SK-N-SH treated with all-trans-retinoic acid at 6 μM for 48 hours (cell line): ENCODE data around the gene NPC1L1.

ENCODE experiments used
- ATAC-seq: fragments of 200-7000 bp; cut with Tn5 transposase; 3 replicates; pipeline ENCODE4 v1.9.1; 2020; ENCODE audit warnings: mild to moderate bottlenecking, moderate library complexity
- ARNTL ChIP-seq: fragments of 450-650 bp; formaldehyde crosslinking; IDR thresholded peaks from 2 replicates; pipeline ENCODE4 v1.5.0; 2020; ENCODE audit warnings: low read depth, mild to moderate bottlenecking, moderate library complexity, borderline replicate concordance
- BACH2 ChIP-seq: fragments of 250-450 bp; sonication (Bioruptor Pico); IDR thresholded peaks from 2 replicates; pipeline ENCODE4 v1.9.0; 2021; ENCODE audit warnings: mild to moderate bottlenecking, borderline replicate concordance
- CREB5 ChIP-seq: fragments of 250-450 bp; sonication (Bioruptor Pico); IDR thresholded peaks from 2 replicates; pipeline ENCODE4 v1.5.1; 2020; ENCODE audit warnings: low read depth, mild to moderate bottlenecking, moderate library complexity
- CSDC2 ChIP-seq: fragments of 250-450 bp; sonication (Bioruptor Pico); IDR thresholded peaks from 2 replicates; pipeline ENCODE4 v1.5.0; 2020; ENCODE audit warnings: mild to moderate bottlenecking, moderate library complexity
- CSRNP3 ChIP-seq: fragments of 250-450 bp; sonication (Bioruptor Pico); IDR thresholded peaks from 2 replicates; pipeline ENCODE4 v1.5.1; 2021; ENCODE audit warnings: mild to moderate bottlenecking, moderate library complexity
- ESRRG ChIP-seq: fragments of 250-450 bp; sonication (Bioruptor Pico); IDR thresholded peaks from 2 replicates; pipeline ENCODE4 v1.6.1; 2021; ENCODE audit warnings: mild to moderate bottlenecking
- GLIS3 ChIP-seq: fragments of 250-450 bp; sonication (Bioruptor Pico); IDR thresholded peaks from 2 replicates; pipeline ENCODE4 v1.5.0; 2020; ENCODE audit warnings: mild to moderate bottlenecking, moderate library complexity
- ISL1 ChIP-seq: fragments of 250-450 bp; sonication (Bioruptor Pico); IDR thresholded peaks from 2 replicates; pipeline ENCODE4 v2.1.2; 2022; ENCODE audit warnings: mild to moderate bottlenecking, moderate library complexity
- OSR1 ChIP-seq: fragments of 250-450 bp; sonication (Bioruptor Pico); IDR thresholded peaks from 2 replicates; pipeline ENCODE4 v1.8.0; 2022; ENCODE audit warnings: moderate library complexity, mild to moderate bottlenecking, inconsistent platforms
- PATZ1 ChIP-seq: fragments of 250-450 bp; sonication (Bioruptor Pico); IDR thresholded peaks from 2 replicates; pipeline ENCODE4 v1.8.0; 2020; ENCODE audit warnings: mild to moderate bottlenecking, moderate library complexity, borderline replicate concordance
- POU6F1 ChIP-seq: fragments of 250-450 bp; sonication (Bioruptor Pico); IDR thresholded peaks from 2 replicates; pipeline ENCODE4 v1.8.0; 2021; ENCODE audit warnings: low read depth, mild to moderate bottlenecking, moderate library complexity, borderline replicate concordance
- PPARA ChIP-seq: fragments of 250-450 bp; sonication (Bioruptor Pico); IDR thresholded peaks from 2 replicates; pipeline ENCODE4 v1.5.0; 2020; ENCODE audit warnings: mild to moderate bottlenecking, borderline replicate concordance
- RARB ChIP-seq: fragments of 250-450 bp; sonication (Bioruptor Pico); IDR thresholded peaks from 2 replicates; pipeline ENCODE4 v1.8.0; 2021; ENCODE audit warnings: mild to moderate bottlenecking, moderate library complexity
- SNAI2 ChIP-seq: fragments of 250-450 bp; sonication (Bioruptor Pico); IDR thresholded peaks from 2 replicates; pipeline ENCODE4 v1.5.0; 2020; ENCODE audit warnings: mild to moderate bottlenecking, moderate library complexity
- TCF4 ChIP-seq: fragments of 250-450 bp; sonication (Bioruptor Pico); IDR thresholded peaks from 2 replicates; pipeline ENCODE4 v1.8.0; 2021; ENCODE audit warnings: mild to moderate bottlenecking, moderate library complexity, borderline replicate concordance
- TOX ChIP-seq: fragments of 250-450 bp; sonication (Bioruptor Pico); IDR thresholded peaks from 2 replicates; pipeline ENCODE4 v1.8.0; 2021; ENCODE audit warnings: mild to moderate bottlenecking, moderate library complexity, borderline replicate concordance
- TSHZ2 ChIP-seq: fragments of 250-450 bp; sonication (Bioruptor Pico); IDR thresholded peaks from 2 replicates; pipeline ENCODE4 v1.5.0; 2020; ENCODE audit warnings: mild to moderate bottlenecking, moderate library complexity
- ZC3H10 ChIP-seq: fragments of 250-450 bp; sonication (Bioruptor Pico); IDR thresholded peaks from 2 replicates; pipeline ENCODE4 v1.5.1; 2021; ENCODE audit warnings: mild to moderate bottlenecking, moderate library complexity
- ZFP3 ChIP-seq: fragments of 250-450 bp; sonication (Bioruptor Pico); IDR thresholded peaks from 2 replicates; pipeline ENCODE4 v1.5.0; 2020; ENCODE audit warnings: mild to moderate bottlenecking, moderate library complexity
- ZFP30 ChIP-seq: fragments of 450-650 bp; formaldehyde crosslinking; IDR thresholded peaks from 2 replicates; pipeline ENCODE4 v1.5.0; 2022; ENCODE audit warnings: mild to moderate bottlenecking, moderate library complexity
- ZNF565 ChIP-seq: fragments of 450-650 bp; formaldehyde crosslinking; conservative IDR thresholded peaks from 2 replicates; pipeline ENCODE4 v1.5.0; 2020; ENCODE audit warnings: low read depth, mild to moderate bottlenecking, moderate library complexity
- ZNF70 ChIP-seq: fragments of 450-650 bp; formaldehyde crosslinking; IDR thresholded peaks from 2 replicates; pipeline ENCODE4 v1.5.0; 2020; ENCODE audit warnings: mild to moderate bottlenecking, moderate library complexity

The NPC1L1 gene

GRCh38 chr7:44572771-44573170 lies 31.6 kb upstream of the NPC1L1 start:
- TF ChIP-seq PPARA (CRISPR knock-in tag): no peak
- TF ChIP-seq SNAI2: no peak
- TF ChIP-seq CSRNP3: no peak
- TF ChIP-seq PATZ1 (CRISPR knock-in tag): no peak
- no peak for TF ChIP-seq CSDC2 (CRISPR knock-in tag)
- no peak for TF ChIP-seq ZFP30 (CRISPR knock-in tag)
- no peak for TF ChIP-seq TCF4 (CRISPR knock-in tag)
- TF ChIP-seq ZC3H10 (CRISPR knock-in tag): no peak
- TF ChIP-seq ARNTL (CRISPR knock-in tag): no peak
- no peak for TF ChIP-seq TOX (CRISPR knock-in tag)
- no peak for TF ChIP-seq RARB
- TF ChIP-seq OSR1 (CRISPR knock-in tag): no peak
- TF ChIP-seq POU6F1 (CRISPR knock-in tag): no peak
- no peak for TF ChIP-seq TSHZ2
- TF ChIP-seq BACH2 (CRISPR knock-in tag): no peak
- no peak for TF ChIP-seq CREB5
- no peak for TF ChIP-seq GLIS3 (CRISPR knock-in tag)
- TF ChIP-seq ZNF70: no peak
- no peak for TF ChIP-seq ZFP3 (CRISPR knock-in tag)
- TF ChIP-seq ESRRG (CRISPR knock-in tag): no peak
- ATAC-seq: no peak

GRCh38 chr7:44569959-44570358 lies 28.8 kb upstream of the NPC1L1 start:
- TF ChIP-seq CSDC2 (CRISPR knock-in tag) (no peak), TOX (CRISPR knock-in tag) (no peak), TSHZ2 (no peak), ZNF565 (CRISPR knock-in tag) (no peak), ESRRG (CRISPR knock-in tag) (no peak), GLIS3 (CRISPR knock-in tag) (no peak), ARNTL (CRISPR knock-in tag) (no peak), ZNF70 (no peak), POU6F1 (CRISPR knock-in tag) (no peak), PPARA (CRISPR knock-in tag) (no peak), ISL1 (no peak), CREB5 (no peak), TCF4 (CRISPR knock-in tag) (no peak), RARB (no peak), BACH2 (CRISPR knock-in tag) (no peak), OSR1 (CRISPR knock-in tag) (no peak), ZFP3 (CRISPR knock-in tag) (no peak)
- no peak for ATAC-seq
